HG03025 (cell line): ENCODE results near the gene SMG6.

Experiments used
- ATAC-seq: cut with Tn5 transposase; IDR thresholded peaks from one replicate; pipeline ENCODE4 v1.9.1; 2021; ENCODE audit warnings: mild to moderate bottlenecking, moderate library complexity; ENCODE audit not compliant: unreplicated experiment, low FRiP score

Gene SMG6

GRCh38 chr17:2237950-2238349 is 65.6 kb downstream of the SMG6 start:
- ATAC-seq: no peak

GRCh38 chr17:2237521-2237921 is 66.1 kb downstream of the SMG6 start:
- ATAC-seq: no peak

- ATAC-seq: no peak
These were observed 67.7 kb downstream of the SMG6 start for GRCh38 chr17:2235792-2236366.

GRCh38 chr17:2235265-2235664 is 68.3 kb downstream of the SMG6 start:
- ATAC-seq: no peak

- no peak for ATAC-seq
These were observed 70.1 kb downstream of the SMG6 start for GRCh38 chr17:2233441-2233947.

GRCh38 chr17:2232244-2232638 is 71.3 kb downstream of the SMG6 start:
- no peak for ATAC-seq

GRCh38 chr17:2230877-2231276 is 72.7 kb downstream of the SMG6 start:
- no peak for ATAC-seq

- no peak for ATAC-seq
These were observed 76.4 kb downstream of the SMG6 start for GRCh38 chr17:2227025-2227699.

- ATAC-seq: no peak
These were observed 80.0 kb downstream of the SMG6 start for GRCh38 chr17:2223617-2223927.

GRCh38 chr17:2222901-2223616 is 80.5 kb downstream of the SMG6 start:
- no peak for ATAC-seq

- no peak for ATAC-seq
These were observed 81.3 kb downstream of the SMG6 start for GRCh38 chr17:2222301-2222700.

GRCh38 chr17:2218426-2218825 is 85.2 kb downstream of the SMG6 start:
- no peak for ATAC-seq

- ATAC-seq: no peak
These were observed 87.8 kb downstream of the SMG6 start for GRCh38 chr17:2215616-2216364.

GRCh38 chr17:2214929-2215615 is 88.5 kb downstream of the SMG6 start:
- no peak for ATAC-seq

GRCh38 chr17:2214047-2214928 is 89.3 kb downstream of the SMG6 start:
- ATAC-seq: no peak

GRCh38 chr17:2213291-2213960 is 90.2 kb downstream of the SMG6 start:
- ATAC-seq: no peak

GRCh38 chr17:2212400-2212981 is 91.1 kb downstream of the SMG6 start:
- no peak for ATAC-seq

- no peak for ATAC-seq
These were observed 91.8 kb downstream of the SMG6 start for GRCh38 chr17:2211661-2212399.
